Activated CD4-positive, alpha-beta T cell treated with anti-CD3 and anti-CD28 coated beads, Interleukin-2, Interleukin-4, amounts not matched to agents 100 ng/mL and 50 ng/mL, durations not matched to agents 16 hours and 8 hours (primary cell): ENCODE measurements around the gene PCCA.

Experiments
- DNase-seq: peaks from one replicate; pipeline ENCODE4 v3.0.0-alpha.2; 2020; ENCODE audit warnings: low spot score

PCCA gene

DNA sequence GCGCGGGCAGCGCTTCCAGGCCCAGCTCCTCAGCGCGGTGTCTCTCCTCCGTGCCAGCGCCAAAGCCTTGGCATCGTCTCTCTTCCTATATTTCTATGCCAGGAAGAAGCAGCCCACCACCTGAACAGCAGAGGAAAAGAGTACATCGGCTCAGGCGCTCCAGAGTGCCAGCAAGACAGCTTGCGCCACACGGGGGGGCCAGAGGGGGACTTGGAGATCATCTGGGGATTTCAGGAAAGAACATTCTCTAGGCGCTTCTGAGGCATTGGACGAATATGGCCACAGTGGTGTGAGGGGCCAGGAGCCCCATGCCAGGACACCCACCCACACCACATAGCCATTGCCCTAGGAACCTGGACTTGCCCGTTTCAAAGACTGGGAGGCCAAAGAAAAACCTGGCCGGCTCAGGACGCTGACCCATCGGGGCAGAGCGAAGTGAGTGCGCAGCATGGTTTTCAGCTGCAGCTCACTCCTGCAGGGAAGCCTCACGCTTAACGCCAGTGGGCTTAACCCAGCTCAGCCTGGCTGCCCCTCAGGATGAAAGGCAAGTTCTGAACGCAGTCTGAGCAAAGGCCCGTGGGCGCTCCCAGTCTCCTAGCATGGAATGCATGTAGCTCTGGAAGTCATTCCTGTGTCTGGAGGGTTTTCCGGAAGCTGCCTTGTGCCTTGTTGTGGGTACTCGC is 437.6 kb downstream of the PCCA start:
- no peak for DNase-seq

DNA sequence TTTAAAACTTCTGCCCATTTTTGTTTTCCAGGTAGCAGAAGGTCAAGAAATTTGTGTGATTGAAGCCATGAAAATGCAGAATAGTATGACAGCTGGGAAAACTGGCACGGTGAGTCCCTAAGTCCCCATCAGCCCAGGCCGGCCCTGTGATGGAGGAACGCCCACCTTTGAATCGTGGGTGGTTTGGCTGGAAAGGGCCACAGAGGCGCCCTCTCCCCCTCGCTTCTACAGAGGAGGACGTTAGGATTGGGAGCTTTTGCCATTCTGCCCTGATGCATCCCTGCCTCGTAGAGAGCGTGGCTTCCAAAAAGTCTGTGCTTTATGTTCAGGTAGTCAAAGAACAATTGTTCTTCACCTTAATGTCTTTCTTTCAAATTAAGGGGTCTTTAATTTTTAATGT is 438.8 kb downstream of the PCCA start:
- no peak for DNase-seq

DNA sequence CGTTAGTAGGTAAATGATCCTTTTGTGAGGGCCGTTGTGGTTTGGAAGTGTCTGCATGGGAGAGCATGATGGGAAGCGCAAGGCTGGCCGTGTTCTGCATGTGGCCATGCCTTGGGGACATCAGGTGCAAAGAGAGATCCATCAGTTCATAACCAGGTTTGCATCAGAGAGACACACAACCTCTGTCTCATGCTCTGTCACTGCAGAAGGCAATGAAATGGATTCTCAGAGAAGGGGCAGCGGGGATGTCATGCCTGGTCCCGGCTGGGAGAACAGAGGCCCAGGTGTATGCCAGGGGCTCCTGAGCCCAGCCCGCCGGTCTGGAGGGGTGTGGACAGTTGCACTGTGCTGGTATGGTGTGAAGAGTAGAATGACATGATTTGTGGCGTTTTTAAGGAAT is 439.5 kb downstream of the PCCA start:
- DNase-seq, result no peak

DNA sequence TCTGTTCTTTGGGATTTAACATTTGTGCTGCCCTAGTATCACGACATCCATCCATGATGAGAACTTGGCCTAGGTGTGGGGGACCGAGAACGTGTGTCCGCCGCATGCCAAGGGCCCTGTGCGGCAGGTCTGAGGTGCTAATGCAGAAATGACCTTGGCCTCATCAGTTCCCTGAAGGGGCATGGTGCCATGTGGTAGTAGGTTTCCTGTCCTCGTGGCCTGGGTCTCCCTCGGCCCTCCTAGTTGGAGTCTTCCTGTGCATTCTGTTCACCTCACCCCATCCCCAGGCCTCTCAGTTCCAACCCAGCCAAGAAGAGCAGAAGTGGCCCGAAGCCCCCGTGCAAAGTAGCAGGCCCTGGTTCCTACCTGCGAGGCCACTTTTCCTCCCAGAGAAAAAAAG is 439.9 kb downstream of the PCCA start:
- no peak for DNase-seq

DNA sequence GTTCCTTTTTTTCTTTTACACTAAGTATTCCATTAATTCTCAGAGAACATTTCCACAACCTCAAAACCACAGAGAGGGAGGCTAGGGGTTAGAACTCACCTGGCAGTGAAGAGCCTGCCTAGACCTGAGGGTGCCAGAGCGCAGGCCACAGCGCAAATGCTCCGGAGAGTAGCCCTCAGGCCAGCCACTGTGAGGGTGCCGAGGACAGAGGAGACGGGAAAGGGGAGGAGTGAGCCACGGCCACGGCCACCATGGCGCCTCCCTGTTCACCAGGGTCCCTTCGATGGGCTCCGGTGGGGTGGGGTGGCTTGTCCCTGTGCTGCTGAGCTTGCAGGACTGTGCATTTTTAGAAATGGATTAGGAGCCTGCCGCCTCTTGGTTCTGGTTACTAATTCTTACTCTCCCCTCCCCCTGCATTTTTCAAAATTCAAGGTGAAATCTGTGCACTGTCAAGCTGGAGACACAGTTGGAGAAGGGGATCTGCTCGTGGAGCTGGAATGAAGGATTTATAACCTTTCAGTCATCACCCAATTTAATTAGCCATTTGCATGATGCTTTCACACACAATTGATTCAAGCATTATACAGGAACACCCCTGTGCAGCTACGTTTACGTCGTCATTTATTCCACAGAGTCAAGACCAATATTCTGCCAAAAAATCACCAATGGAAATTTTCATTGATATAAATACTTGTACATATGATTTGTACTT is 440.9 kb downstream of the PCCA start:
- DNase-seq, result no peak

DNA sequence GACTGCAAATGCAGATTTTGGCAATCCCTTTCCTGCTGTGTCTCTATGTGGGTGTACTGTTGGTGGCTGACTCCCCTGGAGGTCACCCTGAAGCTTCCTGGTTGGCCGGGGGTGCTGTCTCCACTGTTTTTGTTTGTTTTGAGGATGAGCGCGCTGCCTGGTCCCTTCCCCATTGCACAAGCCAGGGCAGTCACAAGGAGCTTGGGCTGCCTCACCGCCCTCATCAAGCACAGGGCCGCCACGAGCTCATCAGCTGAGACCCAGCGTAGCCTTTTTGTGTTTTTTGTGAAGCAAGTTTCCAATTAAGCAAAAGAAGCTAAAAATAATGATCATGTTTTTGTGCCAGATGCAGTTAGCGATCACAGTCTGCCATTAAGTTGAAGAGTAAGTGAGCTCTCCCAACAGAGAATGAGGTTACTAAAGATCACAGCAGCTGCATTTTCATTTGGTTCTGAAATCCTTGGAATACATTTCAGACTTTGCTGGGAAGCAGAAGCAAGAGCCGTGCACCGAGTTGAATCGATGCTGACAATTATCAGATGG is 441.8 kb downstream of the PCCA start:
- DNase-seq, result no peak

DNA sequence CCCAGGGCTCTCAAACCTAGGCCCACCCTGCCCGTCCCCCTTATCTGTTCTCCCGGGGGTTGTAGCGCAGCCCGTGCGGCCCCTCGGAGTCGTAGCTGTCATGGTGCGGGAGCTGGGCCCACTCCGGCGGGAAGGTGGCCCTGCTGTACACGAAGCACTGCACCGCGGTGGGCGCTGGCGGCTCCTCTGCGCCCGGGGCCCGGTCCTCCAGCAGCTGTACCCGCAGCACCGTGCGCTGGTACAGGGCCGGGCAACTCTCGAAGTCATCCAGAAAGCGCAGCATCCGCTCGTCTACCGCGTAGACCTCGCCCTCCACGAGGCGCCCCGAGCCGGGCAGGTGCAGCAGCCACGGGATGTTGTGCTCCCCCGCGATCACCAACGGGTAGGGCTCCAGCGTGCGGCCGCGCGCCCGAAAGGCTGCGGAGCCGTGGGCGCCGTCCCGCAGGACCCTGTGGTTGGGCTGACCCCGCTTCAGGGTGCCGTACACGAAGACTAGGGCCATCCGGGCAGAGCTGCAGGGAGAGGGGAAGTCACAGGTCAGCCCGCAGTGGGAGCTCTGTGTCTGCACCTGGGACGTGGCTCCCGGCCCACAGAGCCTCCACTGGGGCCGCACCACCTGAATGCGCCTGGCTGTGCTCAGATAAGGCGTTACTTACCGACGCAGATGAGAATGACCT is 443.3 kb downstream of the PCCA start:
- no peak for DNase-seq

DNA sequence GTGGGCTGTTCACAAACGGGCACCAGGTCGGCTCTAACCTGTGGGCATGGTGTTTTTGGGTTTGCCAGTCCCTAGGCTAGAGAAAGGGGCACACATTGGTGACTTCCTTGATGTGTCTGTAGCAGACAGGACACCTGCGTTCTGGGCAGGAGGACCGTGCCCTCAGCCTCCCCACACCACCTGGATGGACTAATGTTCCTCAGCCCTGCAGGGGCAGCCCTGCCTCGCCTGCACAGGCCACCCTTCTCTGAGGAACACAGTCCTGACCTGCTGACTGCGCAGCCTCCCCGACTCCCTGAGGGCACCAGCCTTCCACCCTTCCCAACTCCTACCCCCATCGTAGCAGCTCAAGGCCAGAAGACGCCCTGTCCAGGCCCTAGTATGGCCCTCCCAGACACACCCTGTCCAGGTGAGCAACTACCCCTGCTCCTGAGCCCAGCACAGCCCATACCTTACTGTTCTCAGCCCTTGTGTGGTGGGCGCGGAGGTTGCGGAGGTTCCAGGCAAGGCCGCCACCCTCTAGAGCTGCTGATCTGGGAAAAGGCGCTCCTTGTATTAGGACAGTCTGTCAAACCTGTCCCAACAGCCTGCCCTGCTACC is 444.0 kb downstream of the PCCA start:
- no peak for DNase-seq

DNA sequence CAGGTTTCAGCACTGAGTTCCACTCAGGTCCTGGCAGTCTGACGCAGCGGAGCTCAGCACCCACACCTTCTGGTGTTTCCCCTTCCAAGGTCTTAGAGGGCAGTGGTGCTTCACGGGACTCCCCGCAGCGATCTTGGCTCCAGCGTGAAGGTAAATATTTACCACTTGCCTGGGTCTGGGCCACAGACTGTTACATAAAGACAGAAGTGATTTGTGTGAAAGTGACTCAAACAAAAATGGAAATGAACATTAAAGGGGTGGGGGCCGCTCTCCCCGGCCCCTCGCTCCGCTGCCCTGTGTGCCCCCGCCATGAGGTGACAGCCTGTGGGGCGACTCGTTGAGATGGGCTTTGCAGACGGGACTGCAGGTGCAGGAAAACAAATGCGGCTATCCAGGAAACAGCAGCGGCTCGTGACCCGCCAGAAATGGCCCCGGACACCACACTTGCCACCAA is 444.7 kb downstream of the PCCA start:
- DNase-seq, result no peak

DNA sequence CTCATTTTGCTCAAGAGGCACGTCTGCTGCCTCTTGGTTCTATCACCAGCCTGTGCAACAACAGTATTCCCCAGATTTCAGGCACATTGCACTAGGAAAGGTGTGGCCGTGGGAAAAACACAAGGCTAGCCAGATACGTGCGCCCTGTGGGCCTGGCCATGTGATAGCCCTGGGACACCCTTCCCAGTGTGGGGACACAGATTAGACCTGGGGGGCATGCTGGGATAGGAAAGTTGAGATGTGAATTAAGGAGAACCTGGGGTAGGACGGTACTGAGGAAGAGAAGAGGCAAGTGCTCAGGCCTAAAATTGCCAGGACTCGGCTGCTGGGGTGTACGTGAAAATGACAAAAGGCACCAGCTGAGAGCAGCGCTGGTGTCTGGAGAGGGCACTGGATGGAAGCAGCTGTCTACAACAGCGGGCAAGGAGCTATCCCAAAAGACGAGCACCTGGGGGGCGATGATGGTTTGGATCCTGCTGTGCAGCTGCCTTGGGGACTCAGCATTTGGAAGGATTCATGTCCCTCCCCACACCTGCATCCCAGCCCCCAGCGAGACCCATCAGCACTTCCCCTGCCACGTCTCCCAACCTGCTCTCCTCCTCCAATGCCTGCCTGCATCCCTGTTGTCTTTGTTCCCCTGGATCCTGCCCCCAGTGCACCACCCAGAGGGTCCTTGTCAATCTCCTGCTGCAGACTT is 445.4 kb downstream of the PCCA start:
- DNase-seq, result no peak

DNA sequence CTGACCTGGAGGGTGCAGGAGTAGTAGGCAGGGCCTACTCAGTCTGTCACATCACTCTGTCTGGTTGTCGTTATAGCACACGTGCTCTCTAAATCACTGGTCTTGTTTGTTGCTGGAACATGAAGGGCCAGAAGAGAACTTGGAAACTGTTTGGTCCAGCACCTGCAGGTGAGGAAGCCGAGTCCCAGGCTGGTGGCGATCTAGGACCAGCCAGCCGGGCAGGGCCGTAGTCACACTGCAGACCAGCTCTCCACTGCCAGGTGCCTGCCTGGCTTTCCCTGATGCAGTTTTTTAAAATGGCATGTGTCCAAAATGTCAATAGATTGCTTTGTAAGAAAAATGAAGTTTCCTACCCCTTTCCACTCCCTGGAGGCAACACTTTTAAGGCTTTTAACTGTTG is 446.0 kb downstream of the PCCA start:
- no peak for DNase-seq

DNA sequence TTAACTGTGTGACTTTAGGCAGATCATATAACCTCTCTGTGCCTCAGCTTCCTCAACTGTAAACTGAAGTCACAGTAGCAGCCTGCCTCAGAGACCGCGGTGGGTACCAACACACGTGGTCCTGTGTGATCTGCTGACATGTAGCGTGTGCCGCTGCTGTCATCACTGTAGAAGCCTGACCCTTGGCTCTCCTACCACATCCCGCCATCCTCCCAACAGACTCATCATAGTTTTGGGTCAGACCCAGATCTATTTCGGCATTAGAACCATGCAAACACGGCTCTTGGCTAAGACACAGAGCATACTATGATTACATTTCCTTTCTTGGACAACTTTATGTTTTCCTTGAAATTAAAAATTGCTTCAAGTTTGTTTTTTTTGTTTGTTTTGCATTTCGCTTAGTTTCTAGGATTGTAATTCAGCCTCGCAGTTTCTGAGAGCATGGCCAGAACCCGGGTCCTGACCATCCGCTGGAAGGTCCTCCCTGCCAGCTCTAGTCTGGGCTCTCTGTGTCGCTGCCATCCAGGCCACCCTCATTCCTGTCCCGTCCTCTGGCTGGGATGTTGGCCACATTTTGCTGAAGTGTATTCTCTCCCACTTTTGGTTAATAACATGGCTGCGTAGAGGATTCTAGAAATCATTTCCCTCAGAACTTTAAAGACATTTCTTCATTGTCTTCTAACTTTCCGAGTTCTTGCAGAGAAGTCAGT is 446.7 kb downstream of the PCCA start:
- DNase-seq, result no peak

DNA sequence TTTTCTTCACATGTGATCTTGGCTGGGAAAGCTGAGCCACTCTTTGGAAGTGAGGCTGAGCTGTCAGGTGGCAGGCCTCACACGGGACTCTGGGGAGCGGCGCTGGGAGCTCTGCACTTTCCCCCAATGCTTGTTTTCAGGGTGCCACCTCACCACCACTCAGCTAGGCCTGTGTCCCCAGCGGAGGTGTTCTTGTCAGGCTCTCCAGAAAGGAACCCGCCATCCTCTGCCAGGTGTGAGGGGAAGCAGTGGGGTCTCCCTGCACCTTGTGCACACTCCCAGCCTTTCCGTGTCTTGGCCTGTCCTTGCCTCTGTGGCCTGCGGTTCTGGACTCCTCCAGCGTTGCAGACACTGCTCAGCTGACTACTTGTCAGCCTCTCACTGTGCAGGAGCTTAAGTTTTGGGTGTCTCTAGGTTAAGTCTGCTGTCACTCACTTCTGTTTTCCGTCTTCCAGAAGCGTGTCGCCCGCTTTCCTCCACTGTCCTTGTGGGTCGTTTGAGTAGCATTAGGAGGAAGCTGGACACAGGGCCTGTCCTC is 447.8 kb downstream of the PCCA start:
- no peak for DNase-seq

DNA sequence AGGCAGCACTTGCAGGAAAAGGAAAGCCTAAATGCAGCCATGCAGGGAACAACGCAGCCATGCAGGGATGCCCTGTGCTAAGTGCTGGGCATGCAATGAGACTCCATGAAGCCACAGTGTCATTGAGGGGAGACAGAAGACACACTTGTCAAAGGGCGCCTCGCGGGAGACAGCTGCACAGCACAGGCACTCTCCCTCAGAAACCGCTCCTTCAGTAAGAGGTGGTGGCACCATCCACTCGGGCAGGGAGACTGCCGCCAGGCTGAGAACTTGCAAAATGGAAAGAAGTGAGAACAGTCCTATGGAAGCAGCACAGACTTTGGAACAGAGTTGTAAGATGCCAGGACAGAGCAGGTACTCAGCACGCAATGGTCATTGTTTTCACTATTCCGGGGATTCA is 448.6 kb downstream of the PCCA start:
- DNase-seq, result no peak

DNA sequence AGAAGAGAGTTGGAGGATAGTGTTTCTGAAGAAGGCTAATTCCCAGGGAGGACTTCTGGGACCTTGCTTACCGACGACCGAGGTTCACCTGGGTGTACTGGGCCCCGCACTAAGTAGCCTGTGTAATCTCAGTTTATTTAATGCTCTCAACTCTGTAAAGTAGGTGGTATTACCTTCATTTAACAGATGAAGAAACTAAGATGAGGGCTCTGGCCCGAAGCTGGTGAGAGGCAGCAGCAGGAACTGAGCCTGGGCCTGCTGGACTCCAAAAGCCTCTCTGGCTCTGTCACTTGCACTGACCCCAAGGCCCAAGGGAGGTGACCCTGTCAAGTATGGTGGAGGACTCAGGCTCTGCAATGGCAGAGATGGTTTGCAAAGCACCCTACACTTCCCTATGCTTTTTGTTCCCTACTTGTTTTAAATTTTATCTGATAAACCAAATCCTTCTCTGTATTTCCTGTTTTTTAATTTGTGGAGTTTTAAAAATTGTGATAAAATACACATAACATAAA is 449.1 kb downstream of the PCCA start:
- no peak for DNase-seq

DNA sequence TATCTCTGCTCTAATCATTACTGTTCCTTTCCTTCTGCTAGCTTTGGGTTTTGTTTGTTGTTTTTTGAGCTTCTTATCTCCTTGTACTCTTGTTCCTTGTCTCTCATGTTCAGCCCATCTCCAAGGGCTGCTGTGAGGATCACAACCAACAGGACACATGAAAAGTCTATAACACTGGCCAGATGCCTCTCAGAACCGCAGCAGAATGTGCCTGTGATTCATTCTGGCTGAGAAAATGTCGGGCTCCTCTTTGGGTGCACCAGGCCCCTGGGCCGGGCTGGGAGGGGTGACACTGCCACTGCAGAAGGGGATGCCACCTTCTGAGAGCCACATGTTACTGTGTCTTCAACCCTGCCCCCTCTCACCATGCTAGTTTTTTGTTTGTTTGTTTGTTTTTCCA is 451.7 kb downstream of the PCCA start:
- no peak for DNase-seq

DNA sequence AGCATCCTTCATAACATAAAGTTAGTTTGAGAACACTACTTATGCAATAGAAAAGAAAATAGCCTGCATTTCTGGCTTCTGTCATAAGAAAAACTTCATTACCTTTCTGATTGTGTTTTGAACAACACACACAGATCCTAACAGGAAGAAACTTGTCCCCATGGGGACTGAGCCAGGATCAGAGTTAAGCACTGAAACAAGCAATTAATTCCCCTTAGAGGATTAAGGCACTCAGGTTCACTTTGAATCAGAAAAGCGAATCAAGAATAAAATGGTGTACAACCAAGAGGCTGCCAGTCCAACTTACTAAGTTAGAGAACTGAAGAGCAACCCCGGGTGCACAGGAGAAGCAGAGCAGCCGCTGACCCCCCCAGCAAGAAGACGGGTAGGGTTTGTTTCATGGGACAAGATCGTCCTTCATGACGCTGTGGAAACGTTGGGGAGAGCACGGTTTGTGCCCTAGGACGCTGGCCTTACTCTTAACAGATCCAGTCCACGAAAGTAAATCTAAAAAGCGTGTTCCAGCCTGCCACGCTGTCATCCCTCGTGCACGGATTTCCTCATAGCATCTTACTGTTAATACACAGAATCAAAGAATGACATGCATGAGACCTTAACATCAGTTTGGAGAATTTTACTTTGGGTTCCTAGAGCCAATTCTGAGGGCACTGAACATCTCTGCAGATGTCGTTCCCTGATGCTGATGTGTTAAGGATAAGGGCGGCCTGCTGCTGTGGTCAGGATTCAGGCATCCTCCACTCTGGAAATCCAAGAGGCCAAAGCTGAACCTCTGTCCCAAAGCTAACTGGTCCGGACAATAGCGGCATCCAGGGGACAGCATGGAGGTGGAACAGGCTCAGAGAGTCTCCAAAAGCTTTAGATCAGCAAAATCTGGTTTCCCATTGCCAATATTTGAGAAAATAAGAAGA is 453.3 kb downstream of the PCCA start:
- no peak for DNase-seq

DNA sequence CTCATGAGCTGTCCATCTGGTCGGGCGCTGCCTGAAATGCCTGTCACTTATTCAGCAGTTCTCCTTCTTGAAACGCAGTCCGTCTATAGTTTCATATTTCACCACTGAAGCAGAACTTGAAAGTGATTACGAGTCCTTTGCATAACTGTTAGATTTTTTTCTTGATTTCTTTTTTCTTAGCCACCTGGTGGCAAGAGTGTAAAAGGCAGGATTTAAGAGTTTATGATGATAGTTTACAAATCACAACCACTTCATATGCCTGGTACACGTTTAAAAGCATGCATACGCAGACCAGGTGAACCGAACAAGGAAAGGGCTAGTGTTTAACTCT is 453.9 kb downstream of the PCCA start:
- peak; percentile 42 for DNase-seq

DNA sequence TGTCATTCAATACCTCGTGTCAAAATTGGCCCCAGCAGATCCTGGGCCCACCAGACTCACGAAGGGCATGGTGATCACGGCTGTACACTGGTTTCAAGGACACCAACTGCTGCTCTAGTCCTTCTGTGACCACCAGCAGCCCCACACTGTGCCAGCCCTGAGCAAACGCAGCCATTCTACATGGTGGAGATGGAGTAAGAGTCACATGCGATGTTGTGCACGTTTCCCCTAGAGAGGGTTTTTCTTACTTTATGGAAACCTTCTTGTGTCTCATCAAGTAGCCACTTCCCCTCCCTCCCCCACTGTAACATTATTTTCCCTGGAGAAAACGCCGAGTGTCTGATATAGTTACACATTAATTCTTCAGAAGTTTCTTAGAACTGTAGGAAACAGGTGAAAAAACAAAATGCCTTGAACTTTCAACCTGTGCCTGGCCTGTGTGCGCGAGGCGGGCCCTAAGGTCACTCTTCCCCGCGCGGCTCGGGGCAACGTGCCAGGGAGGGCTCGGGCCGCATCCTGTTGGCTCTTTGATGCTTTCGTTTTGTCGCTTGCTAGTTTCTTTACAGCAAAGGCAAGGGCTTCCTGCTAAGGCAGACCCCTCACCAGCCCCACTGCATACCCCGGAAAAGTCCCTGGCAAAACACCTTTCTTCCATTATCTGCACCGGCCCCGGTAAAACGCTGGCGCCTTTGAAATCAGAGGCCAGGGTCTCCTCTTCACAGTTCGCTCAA is 455.1 kb downstream of the PCCA start:
- no peak for DNase-seq
